Fibroblast of gingiva (primary cell): ENCODE data around the gene FZD8.
"Not testable (repeated sequence)": the region's sequence is repeated elsewhere in the genome, so short reads cannot be mapped to it uniquely, and the experiment has no call there.

Source experiments
- DNase-seq: peaks from one replicate; pipeline ENCODE4 v3.0.0-alpha.2; 2011; ENCODE audit warnings: low read depth

FZD8 gene

GRCh38 chr10:35642035-35642792 is at the start of gene FZD8:
Gene FZD8, minus strand, starts transcription at chr10:35642296. Its CDS starts 867 bp downstream, at chr10:35641429.
- peak; percentile 90 for DNase-seq

- no peak for DNase-seq
These were observed 49.6 kb upstream of the FZD8 start for GRCh38 chr10:35691522-35692236.

- no peak for DNase-seq
These were observed 48.4 kb upstream of the FZD8 start for GRCh38 chr10:35690534-35690933.

- not testable (repeated sequence) for DNase-seq
These were observed 43.8 kb upstream of the FZD8 start for GRCh38 chr10:35685858-35686257.

GRCh38 chr10:35685402-35685801 is 43.3 kb upstream of the FZD8 start:
- DNase-seq: no peak

GRCh38 chr10:35684586-35684985 is 42.5 kb upstream of the FZD8 start:
- no peak for DNase-seq

- DNase-seq: no peak
These were observed 33.8 kb upstream of the FZD8 start for GRCh38 chr10:35675846-35676245.

GRCh38 chr10:35674843-35675242 is 32.7 kb upstream of the FZD8 start:
- DNase-seq: no peak

GRCh38 chr10:35668865-35669650 is 27.0 kb upstream of the FZD8 start:
- DNase-seq: no peak

- DNase-seq: no peak
These were observed 25.9 kb upstream of the FZD8 start for GRCh38 chr10:35667971-35668370.

- no peak for DNase-seq
These were observed 25.3 kb upstream of the FZD8 start for GRCh38 chr10:35667270-35667889.

GRCh38 chr10:35661236-35661635 is 19.1 kb upstream of the FZD8 start:
- no peak for DNase-seq

- DNase-seq: no peak
These were observed 17.4 kb upstream of the FZD8 start for GRCh38 chr10:35659456-35659855.

GRCh38 chr10:35657621-35658020 is 15.5 kb upstream of the FZD8 start:
- DNase-seq: no peak

- DNase-seq: no peak
These were observed 10.7 kb upstream of the FZD8 start for GRCh38 chr10:35652824-35653223.

- no peak for DNase-seq
These were observed 8.8 kb upstream of the FZD8 start for GRCh38 chr10:35650894-35651293.

- no peak for DNase-seq
These were observed 2.2 kb upstream of the FZD8 start for GRCh38 chr10:35644050-35644950.

- DNase-seq: peak; percentile 35
These were observed 1.3 kb upstream of the FZD8 start for GRCh38 chr10:35643151-35644049.

GRCh38 chr10:35642793-35643114 is 658 bp upstream of the FZD8 start:
- DNase-seq: no peak

GRCh38 chr10:35641676-35642034 is 441 bp downstream of the FZD8 start:
- DNase-seq: peak; percentile 48
